HG02571 (cell line): ENCODE data around the gene PIANP.

ENCODE experiments used
- ATAC-seq: cut with Tn5 transposase; IDR thresholded peaks from one replicate; pipeline ENCODE4 v1.9.1; 2021; ENCODE audit warnings: mild to moderate bottlenecking, moderate library complexity; ENCODE audit not compliant: unreplicated experiment

PIANP gene

DNA sequence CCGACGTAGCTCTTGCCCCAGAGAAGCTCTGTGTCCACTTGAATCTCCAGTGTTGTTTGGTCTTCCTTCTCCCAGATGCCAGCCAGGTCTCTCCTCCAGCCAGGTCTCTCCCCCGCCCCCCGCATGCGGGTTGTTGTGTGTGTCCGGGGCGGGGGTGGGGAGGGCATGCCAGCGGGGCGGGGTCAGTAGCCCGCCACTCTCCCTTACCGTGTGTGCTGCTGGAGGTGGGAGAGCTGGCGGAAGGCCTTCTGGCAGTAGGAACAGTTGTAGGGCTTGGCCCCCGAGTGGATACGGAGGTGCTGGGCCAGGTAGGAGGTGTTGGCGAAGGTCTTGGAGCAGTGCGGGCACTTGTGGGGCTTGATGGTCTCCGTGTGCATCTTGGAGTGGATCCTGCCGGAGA, 28.5 kb downstream of the PIANP start:
- ATAC-seq: no peak

- no peak for ATAC-seq
Observed at GRCh38 chr12:6667559-6668210, 32.9 kb downstream of the PIANP start.

DNA sequence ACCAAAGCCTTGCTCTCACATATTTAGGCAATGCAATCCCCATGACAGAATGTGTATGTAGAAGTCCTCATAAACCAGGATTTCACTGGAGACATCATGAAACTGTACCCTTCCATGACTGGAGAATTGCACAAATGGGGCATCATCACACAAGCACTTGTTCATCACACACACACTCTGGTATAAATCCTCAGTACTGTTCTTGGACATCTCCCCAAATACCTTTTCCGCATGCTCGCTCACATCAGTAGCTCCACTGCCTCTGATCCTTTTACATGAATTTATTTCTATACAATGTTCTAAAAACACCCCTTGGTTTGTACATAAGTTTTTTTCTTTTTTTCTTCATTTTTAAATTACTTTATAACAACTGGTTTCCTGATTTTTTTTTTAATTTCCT, 34.4 kb downstream of the PIANP start:
- no peak for ATAC-seq

- no peak for ATAC-seq
Observed at GRCh38 chr12:6664902-6665301, 35.7 kb downstream of the PIANP start.

GRCh38 chr12:6662906-6663742, 37.5 kb downstream of the PIANP start, which contains the start of gene ING4:
ING4 (minus strand) TSS chr12:6663119; CDS start chr12:6663101, 18 bp downstream.
- peak; percentile 99 for ATAC-seq

- peak; percentile 14 for ATAC-seq
Observed at GRCh38 chr12:6662602-6662905, 38.1 kb downstream of the PIANP start.

- ATAC-seq: no peak
Observed at GRCh38 chr12:6653987-6654386, 46.6 kb downstream of the PIANP start.

- ATAC-seq: no peak
Observed at GRCh38 chr12:6653342-6653741, 47.3 kb downstream of the PIANP start.

DNA sequence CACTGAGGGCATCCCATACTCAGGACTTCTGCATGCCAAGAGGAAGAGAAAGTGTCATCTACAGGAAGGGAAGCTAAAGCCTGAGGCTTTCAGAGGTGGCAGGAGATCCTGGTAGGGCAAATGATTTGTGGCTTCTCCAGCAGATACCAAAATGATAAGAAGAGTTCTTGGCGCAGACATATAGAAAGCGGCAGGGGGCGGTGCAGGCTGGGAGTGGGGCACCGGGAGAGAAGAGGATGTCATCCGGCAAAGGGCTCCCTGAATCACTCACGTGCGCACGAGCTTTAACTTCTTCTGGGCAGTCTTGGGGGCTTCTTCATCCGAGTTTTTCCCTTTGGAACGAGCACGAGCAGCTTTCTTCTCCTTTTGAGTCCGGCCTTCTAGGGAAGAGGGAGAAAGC, 48.2 kb downstream of the PIANP start:
- ATAC-seq: no peak

DNA sequence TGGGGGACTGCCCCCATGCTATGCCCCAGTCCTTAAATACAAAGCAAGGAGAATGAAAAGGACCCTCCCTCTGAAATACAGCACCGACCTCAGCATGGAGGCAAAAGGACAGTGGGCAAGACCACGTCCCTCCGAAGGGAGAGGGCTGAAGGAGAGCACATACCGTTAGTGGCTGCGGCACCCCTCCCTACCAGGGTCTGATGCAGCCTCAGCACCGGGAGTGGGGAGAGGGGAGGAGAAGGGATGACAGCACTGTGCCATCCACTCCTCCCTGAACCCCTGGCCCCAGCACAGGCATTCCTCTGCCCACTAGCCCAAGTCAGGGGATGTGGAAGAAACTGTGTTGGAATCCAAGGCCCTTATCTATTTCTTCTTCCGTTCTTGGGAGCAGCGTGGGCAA, 49.8 kb downstream of the PIANP start:
- ATAC-seq: no peak

GRCh38 chr12:6647083-6647604, 53.5 kb downstream of the PIANP start, which contains the start of gene ACRBP:
ACRBP (minus strand) TSS chr12:6647432; CDS start chr12:6647366, 66 bp downstream.
- ATAC-seq: no peak

DNA sequence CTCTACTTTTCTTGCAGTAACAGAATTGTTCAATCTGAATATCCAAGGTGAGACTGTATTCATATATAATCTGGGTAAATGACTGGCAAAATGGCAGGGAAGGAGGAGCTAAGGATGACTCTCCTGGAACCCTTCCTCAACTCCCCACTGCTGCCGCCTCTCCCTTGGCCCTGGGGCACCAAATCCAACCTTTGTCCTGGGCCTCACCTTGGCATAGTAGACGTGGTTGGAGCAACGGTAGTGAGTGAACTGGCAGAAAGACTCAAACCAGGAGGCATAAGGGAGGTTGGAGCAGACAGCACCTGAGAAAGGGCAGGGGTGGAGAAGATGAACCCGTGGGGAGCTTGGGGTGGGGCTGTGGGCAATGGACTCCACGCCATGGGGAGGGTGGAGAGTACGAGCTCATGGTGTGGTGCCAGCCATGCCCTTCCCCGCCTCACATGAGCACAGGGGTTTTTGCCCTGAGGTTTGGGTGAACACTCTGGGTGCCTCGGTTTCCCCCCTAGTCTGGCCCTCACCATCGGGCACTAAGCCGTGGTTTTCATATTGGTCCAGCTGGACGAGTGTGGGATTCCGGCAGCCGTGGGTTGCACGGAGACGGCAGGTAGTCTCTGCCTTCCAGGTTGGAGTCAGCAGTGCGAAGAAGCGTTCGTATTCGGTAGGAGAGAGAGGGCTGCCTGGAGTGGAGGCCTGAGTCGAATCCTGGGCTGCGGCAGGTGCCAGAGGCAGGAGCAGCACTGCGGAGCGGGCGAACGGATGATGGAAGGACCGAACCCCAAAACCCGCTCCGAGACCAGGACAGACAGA, 54.1 kb downstream of the PIANP start:
- no peak for ATAC-seq

GRCh38 chr12:6644903-6645302, 55.7 kb downstream of the PIANP start:
- ATAC-seq: no peak

DNA sequence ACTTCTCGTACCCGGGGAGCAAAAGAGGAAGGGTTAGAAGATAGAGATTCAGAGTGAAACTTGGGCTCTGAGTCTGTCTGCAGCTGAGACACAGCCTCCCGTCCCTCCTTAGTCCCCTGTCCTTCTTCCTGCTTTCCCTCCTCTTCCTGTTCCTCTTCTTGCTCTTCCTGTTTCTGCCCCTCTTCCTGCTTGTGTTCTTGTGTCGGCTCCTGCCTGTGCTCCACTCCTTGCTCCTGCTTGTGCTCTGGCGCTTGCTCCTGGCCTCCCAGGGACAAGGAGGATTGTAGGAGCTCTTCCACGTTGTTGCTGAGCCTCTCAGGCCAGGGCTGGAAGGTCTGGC, 56.4 kb downstream of the PIANP start:
- ATAC-seq: no peak
